NCI-H2081 treated with DMSO at 0.1 percent for 48 hours (cell line): Measurements from ENCODE around the gene SLC4A4.

Source experiments
- DNase-seq: peaks from one replicate; lab custom pipeline; 2025; lab: John Stamatoyannopoulos, UW

Gene SLC4A4

DNA sequence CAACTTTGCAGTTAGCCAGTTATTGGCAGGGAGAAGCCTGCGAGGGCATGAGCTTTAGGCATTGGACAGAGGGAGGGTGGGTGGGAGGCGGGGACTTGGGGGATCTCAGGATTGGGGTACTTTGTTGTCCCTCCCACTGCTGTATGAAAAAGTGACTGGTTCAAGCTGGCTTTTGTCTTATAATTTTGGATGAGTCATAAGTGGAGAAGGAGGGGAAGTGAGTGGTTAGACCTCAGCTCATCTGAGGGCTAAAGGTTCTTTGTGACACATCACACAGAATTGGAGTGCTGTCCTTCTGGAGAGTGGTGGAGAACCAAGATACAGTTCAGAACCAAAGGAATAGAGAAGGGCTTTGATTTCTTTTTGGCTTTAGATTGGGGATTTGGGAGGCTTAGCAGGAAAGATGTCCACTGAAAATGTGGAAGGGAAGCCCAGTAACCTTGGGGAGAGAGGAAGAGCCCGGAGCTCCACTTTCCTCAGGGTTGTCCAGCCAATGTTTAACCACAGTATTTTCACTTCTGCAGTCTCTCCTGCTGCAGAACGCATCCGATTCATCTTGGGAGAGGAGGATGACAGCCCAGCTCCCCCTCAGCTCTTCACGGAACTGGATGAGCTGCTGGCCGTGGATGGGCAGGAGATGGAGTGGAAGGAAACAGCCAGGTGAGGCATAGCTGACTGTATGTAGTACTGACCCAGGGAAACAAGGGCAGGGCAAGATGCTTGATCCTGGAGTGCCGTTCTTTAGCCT is at the start of gene SLC4A4:
Gene SLC4A4 (plus strand): TSS at position 175 of the 748 bp plus-strand sequence.
- DNase-seq, result no peak

DNA sequence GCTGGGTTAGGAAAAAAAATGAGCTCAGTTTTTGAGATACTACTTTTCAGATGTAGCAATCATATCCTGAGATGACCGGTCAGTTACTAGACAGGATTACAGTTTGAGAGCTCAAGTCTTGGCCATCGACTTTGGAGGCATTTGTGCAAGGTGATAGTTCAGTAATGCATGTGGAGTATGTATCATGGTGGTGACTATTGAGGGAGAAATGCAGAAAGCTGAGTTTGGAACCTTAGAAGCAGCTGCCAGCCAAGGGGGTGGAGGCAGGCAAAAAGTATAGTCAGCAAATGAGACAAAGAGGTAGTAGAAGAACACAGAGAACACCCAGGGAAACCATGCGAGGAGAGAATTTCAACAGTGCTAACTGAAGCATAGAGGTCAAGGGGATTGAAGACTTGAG is 48.7 kb upstream of the SLC4A4 start:
- no peak for DNase-seq

DNA sequence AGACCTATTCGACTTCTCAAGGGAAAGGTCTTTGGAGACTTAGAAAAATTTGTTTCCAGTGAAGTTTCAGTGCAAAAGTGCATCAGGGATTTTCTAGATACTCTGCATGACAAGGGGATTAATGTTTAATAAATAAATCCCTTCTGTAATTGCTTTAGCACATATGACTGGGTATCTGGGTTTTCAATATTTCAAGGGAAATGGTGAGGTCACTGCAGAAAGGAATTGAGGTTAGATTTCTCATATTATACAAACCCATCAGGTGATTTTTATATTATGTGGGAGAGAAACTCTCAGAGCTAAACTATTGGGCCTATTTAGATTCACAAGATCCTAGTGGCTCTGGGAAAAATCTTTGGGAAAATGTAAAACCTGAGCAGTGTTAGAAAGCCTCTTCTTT is 48.3 kb upstream of the SLC4A4 start:
- DNase-seq, result no peak

DNA sequence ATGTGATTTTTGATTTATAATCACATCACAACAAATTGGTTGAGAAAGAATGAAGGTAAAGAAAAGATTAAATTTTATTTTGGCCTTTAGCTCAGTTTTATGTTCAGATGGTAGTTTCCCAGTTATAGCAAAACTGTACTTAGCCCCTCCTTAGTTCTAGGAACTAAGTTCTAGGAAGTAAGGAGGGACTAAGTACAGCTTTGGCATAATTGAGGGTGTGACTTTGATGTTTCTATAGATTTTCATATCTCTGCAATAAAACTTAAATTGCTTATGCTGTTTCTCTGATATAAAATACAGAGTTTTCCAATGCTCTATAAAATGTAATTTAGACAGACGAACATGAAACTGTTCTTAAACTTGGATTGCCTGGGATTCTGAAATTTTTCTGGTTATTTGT is 46.6 kb upstream of the SLC4A4 start:
- no peak for DNase-seq

DNA sequence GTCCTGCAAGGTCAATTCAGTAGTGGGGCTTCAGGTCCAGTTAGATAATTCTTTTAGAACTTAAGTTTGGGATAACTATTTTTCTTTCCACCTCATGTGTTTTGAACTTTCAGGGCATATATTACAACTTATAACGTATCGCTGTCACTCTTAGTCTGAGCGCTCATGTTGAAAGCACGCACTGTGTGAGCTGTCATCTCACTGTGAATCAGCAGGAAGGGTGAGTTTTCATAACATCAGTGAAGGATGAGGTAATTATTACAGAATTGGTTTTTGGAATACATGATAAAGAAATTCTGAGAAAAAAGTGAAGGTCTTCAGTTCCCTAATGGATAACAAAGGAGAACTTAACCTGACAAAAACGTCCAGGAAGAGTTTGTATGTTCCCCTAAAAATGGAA is 45.1 kb upstream of the SLC4A4 start:
- DNase-seq, result no peak

DNA sequence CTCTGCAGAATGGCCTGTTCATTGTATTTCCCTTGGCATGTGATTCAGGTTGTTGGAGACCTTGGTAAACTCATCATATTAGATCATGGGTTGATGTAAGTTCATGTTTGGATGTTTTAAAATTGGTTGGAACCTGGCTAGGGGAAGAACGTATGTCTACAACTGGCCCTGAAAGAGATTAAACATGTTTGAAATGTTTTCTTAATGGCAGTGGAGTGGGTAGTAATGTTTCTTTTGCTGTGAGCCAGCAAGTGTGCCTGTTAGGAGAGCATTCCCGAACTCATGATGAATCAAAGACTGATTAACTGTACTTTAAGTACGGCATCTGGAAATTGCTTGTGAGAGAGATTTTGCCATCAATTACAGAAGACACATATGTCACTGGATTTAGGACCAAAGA is 44.5 kb upstream of the SLC4A4 start:
- no peak for DNase-seq

DNA sequence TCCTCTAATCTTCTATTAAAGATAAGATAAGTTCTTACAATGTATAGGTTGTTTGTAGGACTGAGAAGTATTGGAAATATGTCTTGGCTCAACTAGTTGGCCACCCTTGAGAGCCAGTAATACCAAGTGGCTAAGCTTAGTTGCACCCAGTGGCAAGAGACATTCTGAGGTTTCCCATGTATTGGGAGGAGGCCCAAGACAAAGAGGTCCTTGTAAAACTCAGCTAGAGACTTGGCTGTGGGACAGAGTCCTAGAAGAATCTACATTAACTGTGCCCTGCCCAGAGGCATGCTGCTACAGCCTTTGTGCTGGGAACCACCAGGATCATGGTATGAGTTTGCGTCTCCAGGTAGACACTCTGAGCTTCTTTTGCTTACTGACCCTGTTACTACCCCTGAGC is 41.9 kb upstream of the SLC4A4 start:
- DNase-seq, result no peak

DNA sequence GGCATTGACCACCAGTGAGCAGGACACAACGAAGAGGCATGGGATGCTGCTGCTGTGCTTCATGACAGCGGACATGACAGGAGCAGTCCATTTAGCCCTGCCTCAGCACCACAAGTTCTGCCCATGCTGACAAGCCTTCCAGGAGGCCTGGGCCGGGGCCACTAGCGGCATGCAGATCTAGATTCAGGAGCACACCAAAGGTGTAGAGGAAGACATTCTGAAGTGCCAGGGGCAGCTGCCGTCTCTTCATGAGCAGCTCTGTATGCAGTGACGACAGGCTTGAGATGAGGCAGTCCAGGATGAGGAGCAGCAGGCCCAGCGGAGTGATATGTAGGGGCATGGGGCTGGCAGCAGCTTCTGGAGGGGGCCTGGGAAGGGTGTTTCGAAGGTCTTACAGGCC is 38.5 kb upstream of the SLC4A4 start:
- DNase-seq, result no peak

DNA sequence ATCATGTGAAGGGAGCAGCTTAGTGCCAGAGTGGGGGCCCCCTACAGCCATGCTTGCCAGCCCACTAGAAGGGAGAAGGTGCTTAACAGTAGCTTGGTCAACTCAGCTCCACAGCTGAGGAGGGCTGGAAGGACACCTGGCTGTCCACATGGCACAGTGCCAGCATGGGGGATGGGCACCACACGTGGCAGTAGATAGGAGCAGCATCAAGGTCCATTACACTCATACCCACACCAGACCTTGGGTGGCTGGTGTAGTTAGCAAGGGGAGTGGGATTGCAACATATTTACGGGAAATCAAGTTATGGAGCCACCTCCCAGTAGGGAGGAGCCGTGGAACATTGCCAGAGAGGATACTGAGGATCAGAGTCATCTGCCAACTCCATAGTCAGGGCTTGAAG is 37.9 kb upstream of the SLC4A4 start:
- no peak for DNase-seq

DNA sequence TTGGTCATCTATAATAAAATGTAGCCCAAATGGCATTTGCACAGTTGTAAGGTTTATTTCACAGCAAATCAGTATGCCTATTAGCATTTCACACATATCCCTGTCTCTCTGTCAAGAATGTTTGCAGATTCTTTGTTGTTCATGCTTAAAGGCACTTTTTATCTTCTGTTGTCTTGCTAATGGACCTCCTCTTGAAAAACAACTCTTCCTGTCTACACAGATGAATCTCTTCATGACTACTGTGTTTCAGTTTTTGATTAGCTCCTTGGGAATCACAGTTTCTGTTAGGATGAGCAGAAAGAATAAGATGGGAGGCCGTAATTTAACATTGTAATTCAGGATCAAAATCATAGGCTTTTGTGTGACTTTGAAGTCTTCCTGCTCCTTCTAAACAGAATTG is 35.5 kb upstream of the SLC4A4 start:
- DNase-seq, result no peak

DNA sequence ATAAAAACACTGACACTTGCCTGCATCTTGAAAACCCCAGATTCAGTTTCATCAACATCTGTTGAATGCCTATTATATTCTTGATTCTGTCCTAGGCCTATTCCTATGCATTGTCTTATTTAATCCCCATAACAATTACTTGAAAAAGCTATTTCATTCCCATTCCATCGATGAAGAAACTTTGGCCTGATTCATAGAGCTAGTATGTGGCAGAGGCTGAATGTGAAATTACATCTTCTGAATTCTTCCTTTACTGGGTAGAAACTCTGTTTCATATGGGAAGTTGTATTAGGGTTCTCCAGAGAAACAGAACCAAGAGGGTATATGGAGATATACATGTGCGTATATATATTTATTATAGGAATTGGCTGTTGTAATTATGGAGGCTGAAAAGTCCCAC is 35.0 kb upstream of the SLC4A4 start:
- DNase-seq, result no peak

DNA sequence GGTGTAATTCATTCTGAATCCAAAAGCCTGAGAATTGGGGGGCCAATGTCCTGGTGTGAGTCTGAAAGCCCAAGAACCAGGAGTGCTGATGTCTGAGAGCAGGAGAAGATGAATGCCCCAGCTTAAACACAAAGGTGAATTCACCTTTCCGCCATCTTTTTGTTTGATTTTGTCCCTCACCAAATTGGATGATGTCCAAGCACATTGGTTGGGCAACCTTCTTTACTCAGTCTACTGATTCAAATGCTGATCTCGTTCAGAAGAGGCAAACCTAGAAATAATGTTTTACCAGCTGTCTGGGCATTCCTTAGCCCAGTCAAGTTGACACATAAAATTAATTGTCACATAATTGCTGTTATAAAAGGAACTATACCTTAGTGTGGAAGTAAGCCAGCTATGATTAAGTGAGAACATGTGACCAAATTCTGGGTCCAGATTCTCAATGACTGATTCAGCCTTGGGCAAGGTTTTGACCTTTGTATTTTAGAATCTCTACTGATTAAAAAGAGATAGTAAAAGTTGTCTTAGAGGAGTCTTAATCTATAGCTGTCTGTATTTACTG is 34.5 kb upstream of the SLC4A4 start:
- no peak for DNase-seq

DNA sequence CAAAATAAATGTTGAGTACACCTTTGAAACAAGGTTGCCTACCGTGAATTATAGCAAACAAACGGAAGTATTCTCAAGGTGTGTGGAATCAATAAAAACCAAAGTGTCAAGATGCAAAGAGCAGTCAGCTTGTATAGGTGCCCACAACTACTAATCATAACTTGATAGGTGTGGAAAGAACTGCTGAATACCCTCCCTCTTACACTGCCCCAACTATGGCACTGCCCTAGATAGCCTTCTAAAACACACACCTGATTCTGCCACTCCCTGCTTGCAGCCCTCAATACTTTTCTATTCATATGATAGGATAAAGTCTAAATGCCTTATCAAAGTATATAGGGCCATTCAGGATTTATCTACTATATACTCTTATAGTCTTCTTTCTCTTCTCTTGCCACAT is 31.1 kb upstream of the SLC4A4 start:
- no peak for DNase-seq

DNA sequence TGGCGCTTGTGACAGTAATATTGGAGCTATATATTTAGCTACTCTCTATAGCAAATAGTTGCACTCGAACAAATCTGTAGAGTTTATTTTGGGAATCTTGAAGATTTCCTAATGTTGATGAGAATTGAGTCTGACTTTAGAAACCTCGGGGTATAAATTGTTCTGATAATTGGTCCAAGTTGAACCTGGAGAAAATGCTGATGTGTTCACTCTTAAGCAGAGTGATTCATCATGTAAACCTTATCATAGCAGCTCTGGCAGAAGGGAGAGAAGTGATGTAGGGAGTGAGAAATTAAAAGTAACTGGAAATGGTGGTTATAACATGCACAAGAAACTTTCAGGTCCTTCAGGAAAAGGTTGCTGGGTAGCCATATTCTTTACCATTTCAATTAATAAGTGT is 16.4 kb upstream of the SLC4A4 start:
- DNase-seq, result no peak

DNA sequence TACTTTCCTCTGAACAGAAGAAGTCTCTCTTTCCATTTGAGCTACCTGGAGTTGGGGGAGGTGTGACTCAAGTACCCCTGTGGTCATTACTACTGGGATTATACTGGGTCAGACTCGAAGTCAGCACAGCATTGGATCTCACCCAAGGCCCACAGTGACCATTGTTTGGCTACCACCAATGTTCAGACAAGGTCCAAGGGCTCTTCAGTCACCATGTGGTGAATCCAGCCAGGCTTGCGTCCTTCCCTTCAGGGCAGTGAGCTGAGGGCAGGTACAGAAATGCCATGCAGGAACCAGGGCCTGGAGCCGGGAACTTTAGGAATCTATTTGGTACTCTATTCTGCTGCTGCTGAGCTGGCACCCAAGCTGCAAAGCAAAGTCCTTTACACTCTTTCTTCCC is 5.5 kb upstream of the SLC4A4 start:
- no peak for DNase-seq

DNA sequence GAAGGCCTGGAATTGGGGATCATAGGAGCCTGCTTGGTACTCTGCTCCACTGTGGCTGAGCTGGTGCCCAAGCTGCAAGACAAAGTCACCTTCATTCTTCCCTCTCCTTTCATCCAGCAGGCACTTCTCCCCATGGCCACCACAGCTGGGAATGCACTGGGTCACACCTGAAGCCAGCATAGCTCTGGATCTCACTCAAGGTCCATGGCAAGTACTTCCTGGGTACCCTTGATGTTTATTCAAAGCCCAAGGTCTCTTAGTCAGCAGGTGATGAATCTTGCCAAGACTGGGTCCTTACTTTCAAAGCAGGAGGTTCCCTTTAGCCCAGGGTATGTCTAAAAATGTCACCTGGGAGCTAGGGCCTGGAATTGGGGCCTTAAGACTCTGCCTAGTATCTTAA is 4.9 kb upstream of the SLC4A4 start:
- no peak for DNase-seq

DNA sequence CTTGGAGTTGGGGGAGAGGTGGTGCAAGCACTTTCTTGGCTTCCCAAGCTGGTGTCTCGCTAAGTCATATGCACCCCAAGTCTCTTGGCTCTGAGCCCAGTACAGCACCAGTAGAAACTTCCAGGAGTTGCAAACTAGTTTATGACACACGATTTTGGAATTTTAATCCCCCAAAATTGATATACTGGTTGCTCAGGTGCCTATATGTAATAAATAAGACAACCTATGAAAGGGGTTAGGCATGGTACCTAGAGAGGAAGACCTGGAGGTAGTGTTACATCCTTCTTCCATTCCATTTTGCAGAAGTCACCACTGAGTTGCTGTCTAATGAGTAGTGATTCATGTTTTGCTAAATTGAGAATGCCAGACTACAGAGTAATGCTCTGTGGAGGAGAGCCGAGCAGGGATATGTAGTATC is 4.3 kb upstream of the SLC4A4 start:
- no peak for DNase-seq

DNA sequence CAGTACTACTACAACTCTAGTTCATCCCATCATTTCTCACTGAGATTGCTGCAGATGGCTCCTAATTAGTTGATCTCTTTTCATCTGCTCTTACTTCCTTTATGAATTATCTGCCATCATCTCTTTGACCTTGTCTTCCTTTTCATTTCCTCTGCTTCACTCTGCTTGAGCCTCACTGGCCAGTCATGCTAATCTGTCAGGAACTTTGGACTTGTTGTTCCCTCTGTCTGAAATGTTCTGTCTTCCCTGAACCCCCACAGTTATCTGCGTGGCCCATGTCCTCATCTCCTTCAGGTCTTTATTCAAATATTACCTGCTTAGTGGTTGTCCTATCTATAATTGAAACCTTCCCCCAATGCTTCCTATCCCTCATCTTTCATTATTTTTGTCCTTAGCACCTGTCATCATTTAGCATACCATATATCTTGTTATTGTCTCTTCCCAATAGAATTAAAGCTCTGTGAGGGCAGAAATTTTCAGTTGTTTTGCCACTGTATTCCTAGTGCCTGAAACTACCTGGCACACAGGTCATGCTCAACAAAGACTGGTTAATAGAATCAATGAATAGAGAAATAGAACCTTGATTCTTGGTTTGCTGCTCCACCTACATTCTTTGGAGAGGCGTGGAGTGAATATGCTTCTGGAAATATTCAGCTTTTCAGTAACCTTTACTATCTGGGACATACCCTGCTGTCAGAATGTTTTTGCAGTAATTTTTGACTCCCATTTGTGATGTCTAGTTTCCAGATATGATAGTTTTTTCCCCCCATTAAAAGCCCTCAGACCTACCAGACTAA is 5.0 kb downstream of the SLC4A4 start:
- DNase-seq, result no peak

DNA sequence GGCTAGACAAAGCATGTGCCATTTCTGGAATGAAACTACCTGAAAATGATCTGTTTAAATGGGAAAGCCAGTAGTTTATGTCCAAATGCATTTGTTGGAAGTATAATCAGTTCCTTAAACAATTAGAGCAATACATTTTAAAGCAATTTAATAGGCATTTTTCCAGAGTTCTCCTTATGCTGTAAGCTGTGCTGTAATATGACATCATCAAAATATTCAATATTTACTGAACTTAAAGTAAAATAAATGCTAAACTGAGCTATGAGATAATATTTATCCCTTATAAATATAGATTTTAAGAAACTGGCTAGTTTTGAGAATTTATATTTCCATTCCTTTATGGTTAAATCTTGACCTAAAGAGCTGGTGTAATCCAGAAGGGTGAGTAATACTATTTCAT is 7.9 kb downstream of the SLC4A4 start:
- DNase-seq, result no peak

DNA sequence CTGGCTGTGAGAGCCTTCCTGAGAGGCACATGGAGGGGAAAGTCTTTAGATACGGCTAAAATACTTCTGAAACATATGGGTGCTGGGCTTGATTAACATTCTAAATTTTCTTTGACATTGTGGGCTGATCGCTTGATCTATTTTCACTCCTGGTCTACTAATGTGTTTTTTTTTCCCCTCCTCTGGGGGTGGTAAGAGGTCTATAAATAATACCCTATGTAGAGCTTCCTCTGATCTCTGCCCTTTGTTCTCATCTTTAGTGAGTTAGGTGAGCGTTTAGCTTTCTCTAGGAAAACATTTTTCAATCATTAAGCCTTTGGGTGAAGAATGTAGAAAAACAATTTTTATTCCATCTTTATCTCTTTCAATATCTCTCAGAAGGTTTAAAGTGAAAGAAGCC is 9.8 kb downstream of the SLC4A4 start:
- DNase-seq, result no peak

DNA sequence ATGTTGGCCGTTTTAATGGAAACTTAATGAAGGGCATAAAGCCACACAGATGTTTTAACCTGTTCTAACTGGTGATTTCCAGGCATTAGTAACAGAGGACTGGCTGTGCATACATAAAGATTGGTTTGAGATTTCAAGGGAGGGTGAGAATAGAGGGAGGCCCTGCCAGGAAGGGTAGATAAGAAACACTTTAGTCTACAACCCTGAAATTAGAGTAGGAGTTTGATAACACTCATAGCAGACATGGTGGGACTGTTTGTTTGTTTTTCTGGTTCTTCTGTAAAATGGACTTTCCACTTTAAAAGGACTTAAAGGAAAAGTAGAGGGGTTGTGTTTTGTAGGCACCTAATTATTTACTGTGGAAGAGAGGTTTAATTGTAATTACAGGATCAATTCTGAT is 16.2 kb downstream of the SLC4A4 start:
- no peak for DNase-seq

DNA sequence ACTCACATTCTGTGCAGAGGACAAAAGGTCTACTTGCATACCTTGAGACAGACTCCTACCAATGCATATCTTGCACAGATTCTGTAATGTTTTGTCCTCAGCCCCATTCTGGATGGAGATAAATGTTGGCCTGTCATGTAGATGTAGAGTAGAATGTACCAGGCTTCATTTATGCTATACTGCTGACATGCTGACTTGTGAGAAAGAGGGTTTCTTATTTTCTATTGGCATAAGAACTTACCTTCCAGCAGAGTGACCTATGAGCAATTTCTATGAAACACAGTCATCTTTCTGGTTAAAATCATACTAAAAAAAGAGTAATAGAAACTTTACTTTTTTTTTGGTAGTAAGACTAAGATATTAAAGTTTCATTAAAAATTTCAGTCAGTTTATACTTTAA is 17.2 kb downstream of the SLC4A4 start:
- no peak for DNase-seq

DNA sequence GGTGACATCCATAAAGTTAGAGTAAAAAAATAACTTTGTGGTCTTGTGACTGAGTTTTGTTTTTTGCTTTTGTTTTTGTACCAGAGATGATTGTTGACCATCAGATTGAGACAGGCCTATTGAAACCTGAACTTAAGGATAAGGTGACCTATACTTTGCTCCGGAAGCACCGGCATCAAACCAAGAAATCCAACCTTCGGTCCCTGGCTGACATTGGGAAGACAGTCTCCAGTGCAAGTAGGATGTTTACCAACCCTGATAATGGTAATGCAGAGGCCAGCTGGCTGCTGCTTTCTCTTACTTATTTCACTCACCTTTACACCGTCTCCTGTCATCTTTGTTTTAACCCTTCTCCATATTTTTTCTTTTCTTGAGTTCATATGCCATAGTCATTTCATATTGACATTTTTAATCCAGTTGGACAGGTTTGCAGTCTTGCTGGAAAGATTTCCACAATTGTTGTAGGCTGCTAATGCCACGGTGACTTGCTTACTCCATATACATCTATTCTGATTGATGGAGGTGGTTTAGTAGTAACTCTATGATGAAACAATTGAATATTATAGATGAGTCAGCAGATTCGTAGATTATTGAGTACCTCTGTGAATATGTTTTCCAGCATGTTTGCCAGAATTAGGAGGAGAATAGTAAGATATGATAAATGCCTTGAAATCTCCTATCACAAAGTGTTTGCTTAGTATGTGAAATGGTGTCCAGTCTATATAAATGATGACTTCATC is 18.3 kb downstream of the SLC4A4 start:
- no peak for DNase-seq
